Measurements from ENCODE around the gene ATP10D. TPM values are rescaled to one million over a fixed set of nuclear protein-coding genes. Genes with fewer than 3 reads are reported as not detected.
"Not testable (repeated sequence)": the region's sequence is repeated elsewhere in the genome, so short reads cannot be mapped to it uniquely, and the experiment has no call there.

ATP10D gene
- polyA plus RNA-seq, 4 donors: 0.81 to 11.9 (median 3.6) TPM

DNA sequence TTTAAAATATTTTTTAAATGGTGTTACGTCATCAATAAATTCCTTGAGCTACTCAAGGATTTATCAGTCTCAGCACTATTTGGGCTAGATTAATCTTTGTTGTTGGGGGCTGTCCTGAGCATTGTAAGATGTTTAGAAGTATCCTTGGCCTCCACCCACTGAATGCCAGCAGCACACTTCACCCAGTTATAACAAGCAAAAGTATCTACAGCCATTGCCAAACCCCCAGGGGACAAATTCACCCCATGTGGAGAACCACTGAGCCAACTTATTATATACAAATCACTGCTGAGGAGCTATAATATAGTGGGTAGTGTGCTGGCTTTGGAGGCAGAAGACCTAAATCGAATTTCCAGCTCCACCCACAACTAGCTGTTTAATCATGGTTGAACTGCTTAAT, 58.3 kb downstream of the ATP10D start:
- 38 to 63% (median 42%) methylated on average over 2 of the region's 2 CpGs for WGBS, 3 donors
- Histone ChIP-seq H3K27me3 (ENCODE audit: control insufficient read depth in 3 of 3, insufficient read depth in 3 of 3, low read length in 3 of 3) (no peaks in the 10 kb centered on the region), H3K9me3 (ENCODE audit: control insufficient read depth in 2 of 2, insufficient read depth in 1 of 2, low read depth in 1 of 2, low read length in 1 of 2) (no peaks in the 10 kb centered on the region), H3K36me3 (ENCODE audit: control insufficient read depth in 3 of 3, insufficient read depth in 2 of 3, low read depth in 1 of 3, low read length in 3 of 3) (peaks cover 0 to 11% (median 8%) of the 10 kb centered on the region in 3 donors), H3K27ac (ENCODE audit: low read depth in 1 of 3, low read length in 2 of 3) (no peak overlapping the region), H3K4me3 (ENCODE audit: low read depth in 1 of 3, low read length in 3 of 3) (no peak overlapping the region), H3K4me1 (ENCODE audit: control insufficient read depth in 3 of 3, insufficient read depth in 2 of 3, low read depth in 1 of 3, low read length in 2 of 3) (no peaks in the 10 kb centered on the region)
- FAIRE-seq: no peak
- DNase-seq: no peak

DNA sequence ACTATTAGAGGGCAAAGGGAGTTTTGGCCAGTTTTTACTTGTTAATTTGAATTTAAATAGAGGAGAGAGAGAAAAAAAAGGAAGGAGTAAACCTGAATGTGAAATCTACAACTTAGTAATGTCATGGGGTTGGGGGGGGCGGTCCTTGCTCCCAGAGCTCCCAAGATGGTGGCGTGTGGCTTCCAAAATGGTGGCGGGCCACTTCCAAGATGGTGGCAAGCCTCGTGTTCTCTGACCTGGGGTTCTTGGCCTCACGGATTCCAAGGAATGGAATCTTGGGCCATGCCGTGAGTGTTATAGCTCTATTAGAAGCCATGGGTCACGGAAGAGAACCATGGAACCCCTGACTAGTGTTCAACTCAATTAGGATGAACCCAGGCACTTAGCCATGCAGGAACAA, 65.3 kb downstream of the ATP10D start:
- DNase-seq; H3K4me3 ChIP-seq (ENCODE audit: low read depth in 1 of 3, low read length in 3 of 3); H3K27me3 ChIP-seq (ENCODE audit: control insufficient read depth in 3 of 3, insufficient read depth in 3 of 3, low read length in 3 of 3); H3K4me1 ChIP-seq (ENCODE audit: control insufficient read depth in 3 of 3, insufficient read depth in 2 of 3, low read depth in 1 of 3, low read length in 2 of 3); H3K9me3 ChIP-seq (ENCODE audit: control insufficient read depth in 2 of 2, insufficient read depth in 1 of 2, low read depth in 1 of 2, low read length in 1 of 2); FAIRE-seq; H3K27ac ChIP-seq (ENCODE audit: low read depth in 1 of 3, low read length in 2 of 3): not testable (repeated sequence)
- H3K36me3 ChIP-seq (ENCODE audit: control insufficient read depth in 3 of 3, insufficient read depth in 2 of 3, low read depth in 1 of 3, low read length in 3 of 3): peaks cover 5 to 16% (median 10%) of the 10 kb centered on the region in 3 donors
- WGBS, 3 donors: 89 to 97% (median 93%) methylated on average over 7 of the region's 7 CpGs

DNA sequence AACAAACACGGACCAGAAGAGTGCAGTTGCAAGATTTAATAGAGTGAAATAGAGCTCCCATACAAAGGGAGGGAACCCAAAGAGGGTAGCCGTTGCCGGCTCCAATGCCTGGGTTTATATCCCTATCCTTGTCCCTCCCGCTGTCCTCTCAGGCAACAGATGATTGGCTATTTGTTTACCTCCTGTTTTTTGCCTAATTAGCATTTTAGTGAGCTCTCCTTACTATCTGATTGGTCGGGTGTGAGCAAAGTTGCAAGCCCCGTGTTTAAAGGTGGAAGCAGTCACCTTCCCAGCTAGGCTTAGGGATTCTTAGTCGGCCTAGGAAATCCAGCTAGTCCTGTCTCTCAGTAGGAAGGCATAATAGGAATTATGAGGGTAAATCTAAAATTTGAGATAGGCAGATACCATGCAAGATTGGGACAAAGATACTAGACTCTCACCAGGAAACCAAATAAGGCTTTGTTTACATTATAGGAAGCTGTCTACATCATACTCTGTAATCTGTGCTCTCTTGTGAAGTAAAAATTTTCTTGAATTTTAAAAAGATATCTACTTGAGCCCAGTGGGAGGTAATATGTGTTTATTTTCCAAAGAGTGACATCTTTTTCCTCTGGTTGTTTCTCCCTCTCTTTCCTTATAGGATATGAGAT, 65.9 kb downstream of the ATP10D start:
- Histone ChIP-seq H3K4me3 (ENCODE audit: low read depth in 1 of 3, low read length in 3 of 3) (no peak overlapping the region), H3K27me3 (ENCODE audit: control insufficient read depth in 3 of 3, insufficient read depth in 3 of 3, low read length in 3 of 3) (no peaks in the 10 kb centered on the region), H3K36me3 (ENCODE audit: control insufficient read depth in 3 of 3, insufficient read depth in 2 of 3, low read depth in 1 of 3, low read length in 3 of 3) (peaks cover 5 to 16% (median 10%) of the 10 kb centered on the region in 3 donors), H3K9me3 (ENCODE audit: control insufficient read depth in 2 of 2, insufficient read depth in 1 of 2, low read depth in 1 of 2, low read length in 1 of 2) (no peaks in the 10 kb centered on the region), H3K27ac (ENCODE audit: low read depth in 1 of 3, low read length in 2 of 3) (no peak overlapping the region), H3K4me1 (ENCODE audit: control insufficient read depth in 3 of 3, insufficient read depth in 2 of 3, low read depth in 1 of 3, low read length in 2 of 3) (no peaks in the 10 kb centered on the region)
- WGBS, 3 donors: 95 to 98% (median 96%) methylated on average over 7 of the region's 7 CpGs
- FAIRE-seq (no peak), DNase-seq (no peak)

DNA sequence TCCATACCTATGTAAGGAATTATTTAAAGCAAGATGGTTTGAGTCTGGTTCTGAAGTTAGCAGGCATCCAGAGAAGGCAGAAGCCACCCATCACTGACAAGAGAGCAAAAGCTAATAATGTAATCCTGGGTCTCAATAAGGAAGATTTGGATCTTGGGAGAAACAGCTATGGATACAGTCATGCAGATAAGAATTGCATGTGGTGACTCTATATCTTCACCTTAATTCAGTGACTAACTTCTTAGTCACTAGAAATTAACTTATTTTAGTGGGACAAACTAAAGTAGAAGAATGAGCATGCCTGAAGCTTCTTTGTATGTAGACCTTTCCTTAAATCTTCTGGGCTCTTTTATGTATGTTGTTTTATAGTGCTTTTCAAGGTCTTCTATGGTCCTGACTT, 66.6 kb downstream of the ATP10D start:
- Histone ChIP-seq H3K4me1 (ENCODE audit: control insufficient read depth in 3 of 3, insufficient read depth in 2 of 3, low read depth in 1 of 3, low read length in 2 of 3) (no peaks in the 10 kb centered on the region), H3K9me3 (ENCODE audit: control insufficient read depth in 2 of 2, insufficient read depth in 1 of 2, low read depth in 1 of 2, low read length in 1 of 2) (no peaks in the 10 kb centered on the region), H3K36me3 (ENCODE audit: control insufficient read depth in 3 of 3, insufficient read depth in 2 of 3, low read depth in 1 of 3, low read length in 3 of 3) (peaks cover 5 to 12% (median 8%) of the 10 kb centered on the region in 3 donors), H3K27ac (ENCODE audit: low read depth in 1 of 3, low read length in 2 of 3) (no peak overlapping the region), H3K4me3 (ENCODE audit: low read depth in 1 of 3, low read length in 3 of 3) (no peak overlapping the region), H3K27me3 (ENCODE audit: control insufficient read depth in 3 of 3, insufficient read depth in 3 of 3, low read length in 3 of 3) (no peaks in the 10 kb centered on the region)
- DNase-seq (no peak), FAIRE-seq (no peak)

DNA sequence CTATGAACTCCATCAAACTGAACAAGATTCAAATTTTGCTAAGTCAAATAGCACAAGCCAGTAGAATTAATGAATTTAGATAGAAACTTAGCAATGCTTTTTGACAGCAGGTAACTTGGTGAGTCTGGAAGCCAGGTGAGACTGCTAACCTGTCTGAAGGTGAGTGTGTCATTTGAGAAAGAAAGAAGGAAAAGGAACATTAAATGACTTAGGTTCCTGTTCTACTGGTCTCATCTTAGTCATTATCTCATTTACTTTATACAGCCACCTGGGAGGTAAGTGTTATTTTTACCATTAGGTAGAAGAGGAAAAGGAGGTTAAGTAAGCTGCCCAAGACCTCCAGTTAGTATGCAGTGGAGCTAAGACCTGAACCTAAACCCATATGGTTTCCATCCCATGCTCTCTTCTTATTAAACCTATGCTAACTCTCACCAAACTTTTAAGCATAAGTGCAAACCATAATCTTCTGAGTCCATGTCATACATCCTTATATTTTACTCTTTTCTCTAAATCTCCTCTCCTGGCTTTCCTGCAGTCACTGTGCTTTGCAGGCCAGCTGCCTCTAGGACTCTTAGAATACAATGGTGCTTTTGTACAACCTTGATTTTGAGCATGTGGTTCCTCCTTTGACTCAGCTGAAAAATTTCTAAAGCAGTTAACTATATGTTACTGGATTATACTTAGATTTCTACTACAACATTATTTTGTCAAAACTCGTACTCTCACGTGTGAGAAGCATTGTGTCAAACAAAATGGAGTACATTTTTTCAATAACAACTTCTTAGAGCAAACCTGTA, 68.5 kb downstream of the ATP10D start:
- H3K27me3 ChIP-seq (ENCODE audit: control insufficient read depth in 3 of 3, insufficient read depth in 3 of 3, low read length in 3 of 3): no peaks in the 10 kb centered on the region
- H3K4me3 ChIP-seq (ENCODE audit: low read depth in 1 of 3, low read length in 3 of 3): no peak overlapping the region
- DNase-seq (no peak), FAIRE-seq (no peak)
- H3K27ac ChIP-seq (ENCODE audit: low read depth in 1 of 3, low read length in 2 of 3): no peak overlapping the region
- H3K4me1 ChIP-seq (ENCODE audit: control insufficient read depth in 3 of 3, insufficient read depth in 2 of 3, low read depth in 1 of 3, low read length in 2 of 3): no peaks in the 10 kb centered on the region
- no peaks in the 10 kb centered on the region for H3K9me3 ChIP-seq (ENCODE audit: control insufficient read depth in 2 of 2, insufficient read depth in 1 of 2, low read depth in 1 of 2, low read length in 1 of 2)
- H3K36me3 ChIP-seq (ENCODE audit: control insufficient read depth in 3 of 3, insufficient read depth in 2 of 3, low read depth in 1 of 3, low read length in 3 of 3): peaks cover under 1 to 17% (median 5%) of the 10 kb centered on the region in 3 donors
- 81 to 92% (median 88%) methylated on average over 2 of the region's 2 CpGs for WGBS, 3 donors

DNA sequence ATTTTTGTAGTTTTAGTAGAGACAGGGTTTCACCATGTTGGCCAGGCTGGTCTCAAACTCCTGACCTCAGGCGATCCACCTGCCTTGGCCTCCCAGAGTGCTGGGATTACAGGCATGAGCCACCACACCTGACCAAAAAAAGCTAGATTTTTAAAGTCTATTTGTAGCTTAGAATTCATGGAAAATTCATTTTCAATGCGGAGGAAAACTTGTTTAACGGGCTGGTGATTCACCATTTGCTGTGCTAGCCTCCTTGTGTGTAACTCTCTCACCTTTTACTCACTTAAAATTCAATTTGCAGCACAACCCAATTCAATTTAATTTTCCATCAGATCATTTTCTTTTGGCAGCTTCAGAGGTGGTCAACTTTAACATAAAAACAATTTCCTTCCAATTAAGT, 70.8 kb downstream of the ATP10D start:
- H3K9me3 ChIP-seq (ENCODE audit: control insufficient read depth in 2 of 2, insufficient read depth in 1 of 2, low read depth in 1 of 2, low read length in 1 of 2); H3K4me3 ChIP-seq (ENCODE audit: low read depth in 1 of 3, low read length in 3 of 3); H3K27me3 ChIP-seq (ENCODE audit: control insufficient read depth in 3 of 3, insufficient read depth in 3 of 3, low read length in 3 of 3); H3K4me1 ChIP-seq (ENCODE audit: control insufficient read depth in 3 of 3, insufficient read depth in 2 of 3, low read depth in 1 of 3, low read length in 2 of 3); H3K27ac ChIP-seq (ENCODE audit: low read depth in 1 of 3, low read length in 2 of 3); FAIRE-seq; DNase-seq: not testable (repeated sequence)
- peaks cover 0 to 11% (median 0%) of the 10 kb centered on the region in 3 donors for H3K36me3 ChIP-seq (ENCODE audit: control insufficient read depth in 3 of 3, insufficient read depth in 2 of 3, low read depth in 1 of 3, low read length in 3 of 3)
- 77 to 87% (median 79%) methylated on average over 3 of the region's 3 CpGs for WGBS, 3 donors

DNA sequence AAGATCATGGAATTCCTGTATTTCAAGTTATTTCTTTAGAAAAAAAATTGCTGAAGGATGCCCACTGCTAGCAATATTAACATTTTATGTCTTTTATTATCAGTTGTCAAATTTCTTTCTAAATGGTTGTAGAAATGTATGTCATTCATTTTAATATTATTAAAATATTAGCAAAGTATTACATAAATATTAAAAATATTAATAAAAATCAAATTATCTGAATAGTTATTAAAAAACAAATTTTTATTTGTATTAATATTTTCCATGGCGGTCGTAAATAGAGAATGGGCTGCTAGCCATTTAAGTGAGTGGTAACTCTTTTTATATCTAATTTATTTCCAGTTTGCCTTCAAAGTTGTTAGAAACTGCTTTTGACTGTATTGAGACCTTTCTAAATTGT, 72.2 kb downstream of the ATP10D start:
- Histone ChIP-seq H3K36me3 (ENCODE audit: control insufficient read depth in 3 of 3, insufficient read depth in 2 of 3, low read depth in 1 of 3, low read length in 3 of 3) (peaks cover 0 to 7% (median 1%) of the 10 kb centered on the region in 3 donors), H3K4me1 (ENCODE audit: control insufficient read depth in 3 of 3, insufficient read depth in 2 of 3, low read depth in 1 of 3, low read length in 2 of 3) (no peaks in the 10 kb centered on the region), H3K4me3 (ENCODE audit: low read depth in 1 of 3, low read length in 3 of 3) (no peak overlapping the region), H3K9me3 (ENCODE audit: control insufficient read depth in 2 of 2, insufficient read depth in 1 of 2, low read depth in 1 of 2, low read length in 1 of 2) (no peaks in the 10 kb centered on the region), H3K27ac (ENCODE audit: low read depth in 1 of 3, low read length in 2 of 3) (no peak overlapping the region), H3K27me3 (ENCODE audit: control insufficient read depth in 3 of 3, insufficient read depth in 3 of 3, low read length in 3 of 3) (no peaks in the 10 kb centered on the region)
- FAIRE-seq: no peak
- 99 to 100% (median 99%) methylated on average over 2 of the region's 2 CpGs for WGBS, 3 donors
- DNase-seq: no peak

DNA sequence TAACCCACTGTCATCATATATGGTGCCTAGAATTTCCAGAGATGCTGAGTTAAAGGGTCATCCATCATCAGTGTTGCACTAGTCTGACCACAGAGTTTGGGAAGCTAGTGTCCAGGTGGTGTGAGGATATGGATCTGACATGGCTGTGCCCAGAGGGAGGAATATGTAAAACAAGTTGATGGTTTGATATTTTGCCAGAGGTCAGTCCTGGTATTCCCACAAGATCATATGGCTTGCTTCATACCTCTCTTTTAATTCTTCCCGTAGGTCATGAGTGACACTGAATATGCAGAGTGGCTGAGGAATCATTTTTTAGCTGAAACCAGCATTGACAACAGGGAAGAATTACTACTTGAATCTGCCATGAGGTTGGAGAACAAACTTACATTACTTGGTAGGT, 75.6 kb downstream of the ATP10D start:
- Histone ChIP-seq H3K4me1 (ENCODE audit: control insufficient read depth in 3 of 3, insufficient read depth in 2 of 3, low read depth in 1 of 3, low read length in 2 of 3) (no peaks in the 10 kb centered on the region), H3K27ac (ENCODE audit: low read depth in 1 of 3, low read length in 2 of 3) (no peak overlapping the region), H3K36me3 (ENCODE audit: control insufficient read depth in 3 of 3, insufficient read depth in 2 of 3, low read depth in 1 of 3, low read length in 3 of 3) (peaks cover 0 to 11% (median 1%) of the 10 kb centered on the region in 3 donors), H3K27me3 (ENCODE audit: control insufficient read depth in 3 of 3, insufficient read depth in 3 of 3, low read length in 3 of 3) (no peaks in the 10 kb centered on the region), H3K9me3 (ENCODE audit: control insufficient read depth in 2 of 2, insufficient read depth in 1 of 2, low read depth in 1 of 2, low read length in 1 of 2) (no peaks in the 10 kb centered on the region), H3K4me3 (ENCODE audit: low read depth in 1 of 3, low read length in 3 of 3) (no peak overlapping the region)
- DNase-seq (no peak), FAIRE-seq (no peak)
- 84 to 97% (median 96%) methylated on average over 1 of the region's 1 CpG for WGBS, 3 donors
